Stomach (tissue), 4 donors: ENCODE results near the gene BHMT2.

Experiments used
- CTCF ChIP-seq, 7 experiments: fragments of 450-650 bp in 4 of 7; fragments of 200-600 bp in 3 of 7; sonication (generic) in 3 of 7; IDR thresholded peaks; one replicate each; pipeline ENCODE4 v1.5.1; 2016 to 2019; ENCODE audit warnings: antibody characterized with exemption in 7 of 7, control low read depth in 2 of 7, mild to moderate bottlenecking in 1 of 7
- EP300 ChIP-seq: sonication (generic); formaldehyde crosslinking; IDR thresholded peaks from one replicate; pipeline ENCODE4 v1.6.1; 2017; ENCODE audit warnings: antibody characterized with exemption

- TF ChIP-seq CTCF (IDR thresholded peaks at IDR 0.05) (no peak), EP300 (no peak)
Observed at GRCh38 chr5:79108086-79108485, 38.5 kb downstream of the BHMT2 start.
